ENCODE results near the gene CASK. TPM values are rescaled to one million over a fixed set of nuclear protein-coding genes. Genes with fewer than 3 reads are reported as not detected.
A peak's percentile ranks its signal among the peaks of the same experiment; 100 is the strongest.

CASK gene
- total RNA-seq, 1 experiment from 2014 or later = 21.8 TPM

DNA sequence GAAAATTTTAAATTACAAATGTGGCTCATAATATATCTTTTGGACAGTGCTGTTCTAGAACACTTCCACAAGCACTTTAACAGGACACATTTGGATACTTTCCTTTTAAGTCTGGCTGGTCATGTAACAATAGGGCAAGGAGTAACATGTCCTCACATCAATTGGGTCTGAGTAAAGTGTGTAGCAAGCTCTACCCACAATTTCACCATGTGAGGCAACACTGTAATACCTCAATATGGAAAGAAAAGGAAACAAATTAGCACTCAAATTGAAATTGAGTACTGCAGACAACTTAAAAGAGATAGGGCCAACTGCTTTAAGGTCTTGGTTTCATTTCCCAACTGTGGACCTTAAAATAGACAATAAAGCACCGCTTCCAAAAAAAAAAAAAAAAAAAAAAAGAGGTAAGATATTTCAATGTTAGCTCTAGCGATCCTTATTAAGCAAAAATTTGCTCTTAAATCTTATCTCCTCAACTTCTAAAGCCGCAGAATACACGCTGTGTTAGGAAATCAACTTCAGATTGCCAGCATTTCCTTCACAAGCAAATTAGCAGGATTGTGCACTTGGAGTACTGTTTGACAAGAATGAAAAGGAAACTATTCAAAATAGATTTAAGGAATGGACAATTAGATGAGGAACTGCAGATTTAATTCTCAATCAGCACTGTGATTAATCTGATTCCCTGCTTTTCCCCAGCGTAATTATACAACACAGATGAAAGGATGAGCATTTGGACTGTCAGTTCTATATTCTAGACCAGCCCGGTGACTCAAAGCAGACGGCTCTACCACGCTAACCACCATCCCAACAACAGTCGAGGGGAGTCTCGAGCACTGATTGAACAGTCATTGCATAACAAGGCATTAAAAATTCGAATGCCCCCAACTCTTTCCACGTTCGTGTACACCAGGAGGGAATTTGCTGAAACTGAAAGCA, 1.6 kb downstream of the CASK start:
- no peaks in the 10 kb centered on the region for H3K27me3 ChIP-seq
- no peaks in the 10 kb centered on the region for H3K9me3 ChIP-seq
- peak overlapping the region; percentile 62 for H3K4me3 ChIP-seq
- no peaks in the 10 kb centered on the region for H3K36me3 ChIP-seq
- DNase-seq = peak; percentile 5

DNA sequence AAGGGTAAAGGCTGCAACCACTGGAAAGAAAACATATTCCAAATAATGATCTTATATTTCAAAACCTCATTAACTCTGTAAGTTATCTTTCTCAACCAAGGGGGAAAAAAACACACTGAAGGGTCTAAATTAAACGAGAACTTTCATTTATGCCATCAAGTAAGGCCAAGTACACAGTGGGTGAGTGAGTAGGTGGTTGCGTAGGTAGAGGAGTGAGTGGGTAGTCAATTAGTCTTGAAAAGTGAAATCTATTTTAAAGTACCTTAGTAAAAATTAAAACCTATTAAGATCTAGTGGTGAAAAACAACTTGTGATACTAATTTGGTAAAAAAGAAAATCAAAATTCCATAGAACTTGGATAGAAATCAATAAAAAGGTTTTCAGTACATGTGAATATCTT, 3.5 kb downstream of the CASK start:
- Histone ChIP-seq H3K9me3 (no peaks in the 10 kb centered on the region), H3K27me3 (no peaks in the 10 kb centered on the region), H3K36me3 (no peaks in the 10 kb centered on the region), H3K4me3 (no peak overlapping the region)
- DNase-seq = no peak

DNA sequence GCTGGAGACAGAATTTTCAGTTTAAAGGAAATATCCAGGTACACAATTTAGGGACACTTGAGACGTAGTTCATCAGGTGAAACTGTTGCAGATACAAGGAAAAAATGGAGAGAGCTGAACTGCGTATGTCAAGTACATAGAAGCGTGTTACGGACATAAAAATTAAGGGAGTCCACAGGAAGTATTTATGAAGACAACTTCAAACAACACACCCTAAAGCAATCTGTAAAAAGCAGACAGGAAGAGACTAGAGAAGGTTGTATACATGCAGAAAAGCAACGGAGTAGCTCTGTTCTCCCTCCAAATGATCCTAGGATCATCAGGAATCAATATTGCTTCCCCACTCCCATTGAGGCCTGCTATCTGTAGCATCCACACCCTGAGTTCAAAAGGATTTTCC, 5.8 kb downstream of the CASK start:
- no peaks in the 10 kb centered on the region for H3K36me3 ChIP-seq
- no peak for DNase-seq
- H3K4me3 ChIP-seq = no peak overlapping the region
- H3K9me3 ChIP-seq = no peaks in the 10 kb centered on the region
- no peaks in the 10 kb centered on the region for H3K27me3 ChIP-seq

DNA sequence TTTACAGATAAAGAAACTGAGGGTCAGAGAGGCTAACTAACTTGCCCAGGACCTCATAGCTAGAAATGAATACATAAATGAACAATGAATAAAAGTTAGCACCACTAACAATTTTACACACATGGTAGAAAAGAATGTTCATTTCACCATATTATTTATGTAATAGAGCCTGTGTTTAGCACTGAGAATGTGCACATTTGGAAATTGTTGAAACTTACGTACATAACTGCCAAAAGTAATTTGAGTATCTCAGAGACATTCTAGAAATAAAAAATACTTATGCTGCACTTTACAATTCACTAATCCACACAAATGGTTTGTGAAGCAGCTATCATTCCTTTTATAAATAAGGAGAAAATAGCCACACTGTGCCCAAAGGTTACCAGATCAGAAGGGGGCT, 9.9 kb downstream of the CASK start:
- DNase-seq = no peak
- H3K27me3 ChIP-seq = no peaks in the 10 kb centered on the region
- H3K9me3 ChIP-seq = no peaks in the 10 kb centered on the region
- no peaks in the 10 kb centered on the region for H3K36me3 ChIP-seq
- H3K4me3 ChIP-seq = no peak overlapping the region

DNA sequence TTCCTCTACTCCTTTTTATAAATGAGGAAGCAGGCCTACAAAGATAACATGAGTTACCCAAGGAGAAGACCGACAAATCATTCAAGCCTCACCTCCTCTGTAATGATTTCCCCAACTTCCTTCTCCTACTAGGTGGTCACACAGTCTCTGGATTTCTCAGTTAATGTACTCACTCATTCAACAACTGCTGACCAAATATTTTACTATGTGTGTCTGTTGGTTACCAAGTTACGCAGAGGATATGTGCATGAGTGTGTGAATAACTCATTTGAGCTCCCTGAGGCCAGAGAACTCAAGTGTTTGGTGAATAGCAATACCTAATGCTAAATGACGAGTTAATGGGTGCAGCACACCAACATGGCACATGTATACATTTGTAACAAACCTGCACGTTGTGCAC, 10.4 kb downstream of the CASK start:
- no peak overlapping the region for H3K4me3 ChIP-seq
- H3K27me3 ChIP-seq = no peaks in the 10 kb centered on the region
- no peak for DNase-seq
- no peaks in the 10 kb centered on the region for H3K9me3 ChIP-seq
- H3K36me3 ChIP-seq = no peaks in the 10 kb centered on the region

DNA sequence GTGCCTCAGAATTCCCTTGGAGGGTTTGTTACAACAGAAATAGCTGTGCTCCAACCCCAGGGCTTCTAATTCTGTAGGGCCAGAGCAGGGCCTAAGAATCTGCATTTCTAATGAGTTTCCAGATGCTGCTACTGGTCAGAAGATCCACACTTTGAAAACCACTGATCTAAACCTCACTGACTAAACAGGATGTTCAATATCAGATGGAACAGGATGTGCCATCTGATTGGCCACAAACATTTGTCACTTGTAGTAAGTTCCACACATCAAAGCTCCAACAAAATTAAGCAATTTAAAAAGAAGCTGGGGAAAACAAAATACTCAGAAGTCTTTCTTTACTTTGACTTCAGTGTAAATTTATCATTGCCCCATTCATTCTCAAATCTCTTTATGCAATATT, 14.3 kb downstream of the CASK start:
- DNase-seq = no peak
- H3K4me3 ChIP-seq = no peak overlapping the region
- H3K9me3 ChIP-seq = no peaks in the 10 kb centered on the region
- no peaks in the 10 kb centered on the region for H3K36me3 ChIP-seq
- H3K27me3 ChIP-seq = no peaks in the 10 kb centered on the region

DNA sequence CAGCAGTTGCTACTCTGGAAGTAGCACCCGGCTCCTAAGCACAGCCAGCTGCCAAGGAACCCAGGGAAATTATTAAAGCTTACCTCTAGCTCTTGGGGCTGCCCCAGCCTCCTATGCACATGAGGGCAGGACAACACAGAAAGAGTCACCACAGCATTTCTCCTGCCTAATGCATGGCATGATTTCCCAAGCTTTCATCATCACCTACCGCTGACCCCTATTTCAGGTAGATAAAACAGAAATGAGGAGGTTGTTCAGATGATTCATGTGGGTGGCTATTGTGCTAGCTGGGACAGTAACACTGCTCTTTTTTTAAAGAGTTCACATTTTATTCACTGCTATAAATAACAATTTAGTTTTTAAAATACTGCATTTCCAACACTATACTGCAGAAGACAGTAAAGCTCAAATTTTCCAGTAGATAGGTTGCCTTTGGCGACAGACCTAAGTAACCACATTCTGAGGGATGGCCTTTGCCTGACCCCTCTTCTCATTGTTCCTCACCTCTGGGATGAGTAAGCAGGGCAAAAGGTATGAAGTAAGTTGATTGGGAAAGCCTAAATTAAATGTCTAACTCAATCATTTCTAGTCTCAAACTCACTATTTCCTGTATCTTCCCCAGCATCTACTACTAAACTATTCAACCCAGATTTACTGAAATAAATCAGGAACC, 16.7 kb downstream of the CASK start:
- no peak for DNase-seq
- no peak overlapping the region for H3K4me3 ChIP-seq
- H3K27me3 ChIP-seq = no peaks in the 10 kb centered on the region
- no peaks in the 10 kb centered on the region for H3K36me3 ChIP-seq
- no peaks in the 10 kb centered on the region for H3K9me3 ChIP-seq

DNA sequence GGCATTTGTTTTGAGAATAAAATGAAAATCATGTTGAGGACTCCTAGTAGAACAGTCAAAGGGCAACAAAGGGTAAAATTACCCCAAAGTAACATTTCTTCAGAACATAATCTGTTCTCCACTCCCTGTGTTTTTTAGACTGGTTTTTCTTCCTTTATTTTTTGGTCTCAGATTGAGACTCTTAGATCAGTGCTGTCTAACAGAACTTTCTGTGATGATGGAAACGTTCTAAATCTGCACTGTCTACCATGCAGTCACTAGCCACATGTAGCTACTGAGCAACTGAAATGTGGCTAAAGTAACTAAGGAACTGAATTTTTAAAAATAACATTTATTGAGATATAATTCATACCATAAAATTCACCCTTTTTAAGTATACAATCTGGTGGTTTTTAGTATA, 19.8 kb downstream of the CASK start:
- H3K27me3 ChIP-seq = no peaks in the 10 kb centered on the region
- no peak for DNase-seq
- no peaks in the 10 kb centered on the region for H3K36me3 ChIP-seq
- H3K4me3 ChIP-seq = no peak overlapping the region
- H3K9me3 ChIP-seq = no peaks in the 10 kb centered on the region

DNA sequence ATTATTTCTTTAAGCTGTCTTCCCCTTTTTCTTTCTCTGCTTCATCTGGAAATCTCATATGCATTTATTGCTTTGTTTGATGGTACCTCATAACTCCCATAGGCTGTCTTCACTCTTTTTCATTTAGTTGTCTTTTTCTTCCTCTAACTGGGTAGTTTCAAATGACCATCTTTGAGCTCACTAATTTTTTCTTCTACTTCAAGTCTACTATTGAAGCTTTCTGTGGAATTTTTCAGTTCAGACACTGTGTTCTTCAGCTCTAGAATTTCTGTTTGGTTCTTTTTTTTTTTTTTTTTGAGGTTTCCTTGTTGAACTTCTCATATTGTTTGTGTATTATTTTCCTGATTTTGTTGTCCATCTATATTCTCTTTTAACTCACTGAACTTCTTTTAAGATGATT, 23.0 kb downstream of the CASK start:
- Histone ChIP-seq H3K4me3 (no peak overlapping the region), H3K36me3 (no peaks in the 10 kb centered on the region), H3K27me3 (no peaks in the 10 kb centered on the region), H3K9me3 (no peaks in the 10 kb centered on the region)
- DNase-seq = no peak

DNA sequence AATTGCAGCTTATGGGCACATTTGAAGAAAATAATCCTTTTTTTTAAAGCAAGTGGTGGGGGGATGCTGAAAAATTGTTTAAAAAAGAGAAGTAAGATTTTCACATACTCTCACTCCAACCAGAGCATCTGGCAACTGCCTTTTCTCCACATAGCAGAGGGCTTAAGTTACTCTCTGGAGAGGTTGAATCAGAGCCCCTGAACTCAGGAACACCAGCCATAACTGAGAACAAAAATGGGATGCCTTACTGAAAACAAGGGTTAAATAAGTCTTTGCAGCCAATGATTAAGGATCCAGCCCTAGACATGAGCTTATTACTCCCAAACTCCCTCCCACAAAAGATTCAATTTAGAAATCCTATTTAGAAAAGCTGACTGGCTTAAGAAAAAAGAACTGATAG, 27.5 kb downstream of the CASK start:
- no peak for DNase-seq
- no peaks in the 10 kb centered on the region for H3K9me3 ChIP-seq
- H3K27me3 ChIP-seq = no peaks in the 10 kb centered on the region
- H3K36me3 ChIP-seq = no peaks in the 10 kb centered on the region
- no peak overlapping the region for H3K4me3 ChIP-seq

DNA sequence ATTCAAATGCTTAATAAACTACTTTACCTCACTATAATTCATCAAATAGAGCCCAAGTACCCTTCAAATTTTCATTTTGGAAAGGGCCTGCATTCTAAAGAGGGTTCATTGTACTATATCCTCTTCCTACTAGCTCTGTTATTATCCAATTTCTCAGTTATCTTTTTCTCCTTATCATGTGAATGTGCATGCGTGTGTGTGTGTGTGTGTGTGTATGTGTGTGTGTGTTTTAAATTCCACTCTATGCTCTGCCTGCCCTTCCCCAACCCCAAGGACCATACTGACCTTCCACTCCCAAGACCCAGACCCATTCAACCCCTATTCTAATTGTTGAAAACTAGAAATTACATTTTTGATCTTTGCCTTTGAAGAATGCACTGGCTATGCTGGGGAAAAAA, 33.3 kb downstream of the CASK start:
- no peak overlapping the region for H3K4me3 ChIP-seq
- H3K36me3 ChIP-seq = no peaks in the 10 kb centered on the region
- no peaks in the 10 kb centered on the region for H3K27me3 ChIP-seq
- no peaks in the 10 kb centered on the region for H3K9me3 ChIP-seq
- no peak for DNase-seq

DNA sequence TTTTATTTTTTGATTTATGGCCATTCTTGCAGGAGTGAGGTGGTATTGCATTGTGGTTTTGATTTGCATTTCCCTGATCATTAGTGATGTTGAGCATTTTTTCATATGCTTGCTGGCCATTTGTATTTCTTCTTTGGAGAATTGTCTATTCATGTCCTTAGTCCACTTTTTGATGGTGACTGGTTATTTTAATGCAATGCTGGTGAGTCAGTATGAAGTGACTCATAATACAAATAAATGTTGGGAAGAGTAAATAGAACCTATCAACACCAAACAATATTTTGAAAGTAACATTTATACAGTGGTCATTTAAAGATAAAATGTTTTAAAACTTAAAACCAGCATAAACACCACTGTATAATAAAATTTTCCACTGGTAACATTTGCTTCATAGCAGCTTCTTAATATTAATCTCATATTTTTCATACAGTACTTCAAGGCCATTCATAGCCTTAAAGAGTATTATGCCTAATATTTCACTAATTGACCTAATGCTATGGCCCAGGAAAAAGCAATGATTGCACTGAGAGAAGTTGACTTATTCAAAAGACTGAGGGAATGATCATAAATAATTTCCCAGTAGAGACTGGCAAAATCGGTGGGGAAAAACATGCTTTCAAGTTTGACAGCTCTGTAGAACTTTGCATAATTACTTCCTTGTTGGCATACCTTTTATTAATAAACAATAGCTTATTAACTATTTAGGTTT, 33.9 kb downstream of the CASK start:
- H3K36me3 ChIP-seq = no peaks in the 10 kb centered on the region
- H3K9me3 ChIP-seq = no peaks in the 10 kb centered on the region
- no peak overlapping the region for H3K4me3 ChIP-seq
- no peaks in the 10 kb centered on the region for H3K27me3 ChIP-seq
- DNase-seq = no peak

DNA sequence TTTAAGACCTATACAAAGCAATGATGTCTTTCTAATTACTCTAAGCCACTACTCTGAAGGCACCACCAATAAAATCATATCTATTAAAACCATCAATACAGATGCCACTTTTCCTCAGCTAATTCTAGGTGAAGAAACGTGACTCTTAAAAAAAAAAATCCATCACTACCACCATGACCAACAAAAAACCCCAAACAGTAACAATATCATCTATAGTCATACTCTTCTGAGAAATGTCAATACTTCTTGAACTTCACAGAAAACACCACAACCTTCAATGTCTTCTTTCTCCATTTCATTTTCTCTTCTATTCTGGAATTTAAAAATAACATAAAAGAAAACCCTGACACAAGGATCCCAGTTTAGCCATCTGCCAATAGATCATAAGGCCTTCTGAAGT, 35.7 kb downstream of the CASK start:
- H3K36me3 ChIP-seq = no peaks in the 10 kb centered on the region
- no peaks in the 10 kb centered on the region for H3K9me3 ChIP-seq
- DNase-seq = no peak
- no peaks in the 10 kb centered on the region for H3K27me3 ChIP-seq
- no peak overlapping the region for H3K4me3 ChIP-seq

DNA sequence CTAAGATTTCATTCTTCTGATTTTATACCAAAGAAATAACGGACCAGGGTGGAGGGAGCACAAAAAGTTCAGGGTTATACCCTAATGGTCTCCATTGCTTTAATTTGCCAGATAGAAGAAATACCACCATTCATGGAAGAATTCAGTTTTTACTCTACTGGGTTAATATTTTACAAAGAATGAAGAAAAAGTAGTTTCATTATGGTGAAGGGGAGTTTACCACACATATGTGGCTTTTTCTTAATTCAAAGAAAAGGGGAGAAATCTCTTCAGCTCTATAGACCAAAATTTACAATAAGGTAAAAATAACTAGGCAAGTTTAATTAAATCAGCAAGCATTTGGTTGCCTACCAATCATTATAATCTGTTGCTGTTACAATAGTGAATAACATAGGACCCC, 37.6 kb downstream of the CASK start:
- Histone ChIP-seq H3K36me3 (no peaks in the 10 kb centered on the region), H3K4me3 (no peak overlapping the region), H3K27me3 (no peaks in the 10 kb centered on the region), H3K9me3 (no peaks in the 10 kb centered on the region)
- DNase-seq = no peak

DNA sequence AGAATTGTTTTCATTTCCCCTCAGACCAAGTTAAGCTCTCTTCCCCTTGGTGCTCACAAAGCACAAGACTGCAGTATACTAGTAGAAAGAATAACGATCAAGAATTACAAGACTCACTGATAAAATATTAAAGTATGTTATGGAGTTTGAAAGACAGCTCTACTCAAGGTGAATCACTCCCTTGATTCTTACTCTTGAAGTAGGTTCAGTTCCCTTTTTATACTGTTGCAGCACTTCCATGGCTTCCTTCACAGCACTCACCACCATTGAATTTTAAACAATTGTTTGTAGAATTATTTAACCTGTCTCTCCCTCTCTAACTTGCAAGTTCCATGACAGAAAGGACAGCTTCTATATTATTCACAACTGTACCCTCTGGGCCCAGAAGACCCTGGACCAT, 42.2 kb downstream of the CASK start:
- H3K36me3 ChIP-seq = no peaks in the 10 kb centered on the region
- H3K9me3 ChIP-seq = no peaks in the 10 kb centered on the region
- H3K27me3 ChIP-seq = no peaks in the 10 kb centered on the region
- no peak for DNase-seq
- H3K4me3 ChIP-seq = no peak overlapping the region

DNA sequence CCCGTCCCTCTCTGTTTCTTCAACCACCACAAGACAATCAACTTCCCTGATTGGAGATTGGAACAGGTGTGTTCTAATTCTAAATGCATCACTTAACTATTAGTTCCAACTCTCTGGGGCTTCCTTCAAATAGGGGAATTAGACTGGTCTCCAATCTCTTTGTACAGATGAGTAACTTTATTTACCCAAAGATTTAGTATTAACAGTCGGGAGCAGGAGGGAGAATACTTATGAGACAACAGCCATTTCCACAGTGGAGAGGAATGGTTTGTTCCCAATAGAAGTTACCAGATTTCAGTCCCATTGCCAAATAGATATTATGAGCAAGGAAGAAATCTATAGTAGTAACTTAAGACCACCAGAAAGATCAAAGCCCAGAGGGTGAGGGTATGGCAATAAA, 46.2 kb downstream of the CASK start:
- no peaks in the 10 kb centered on the region for H3K27me3 ChIP-seq
- H3K4me3 ChIP-seq = no peak overlapping the region
- H3K36me3 ChIP-seq = no peaks in the 10 kb centered on the region
- H3K9me3 ChIP-seq = no peaks in the 10 kb centered on the region
- DNase-seq = no peak

DNA sequence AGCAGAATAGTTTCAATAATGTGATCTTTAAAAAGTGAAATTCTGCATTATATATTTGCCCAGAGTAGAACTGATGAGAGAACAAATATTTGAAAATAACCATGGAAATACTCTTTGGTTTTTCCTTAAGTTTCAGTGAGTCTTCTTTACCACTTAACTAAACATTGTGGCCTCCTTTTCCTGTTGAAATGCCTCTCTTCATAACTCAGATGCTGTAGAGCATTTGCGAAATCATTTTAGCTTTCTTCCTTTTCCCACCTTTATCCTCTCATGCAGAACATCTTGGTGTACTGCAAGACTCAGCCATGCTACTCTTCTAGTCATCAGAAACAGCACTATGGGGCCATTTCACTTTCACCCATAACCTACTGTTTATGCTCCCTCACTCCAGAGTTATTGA, 48.2 kb downstream of the CASK start:
- H3K36me3 ChIP-seq = no peaks in the 10 kb centered on the region
- no peaks in the 10 kb centered on the region for H3K27me3 ChIP-seq
- no peak overlapping the region for H3K4me3 ChIP-seq
- no peak for DNase-seq
- no peaks in the 10 kb centered on the region for H3K9me3 ChIP-seq

Measured in MG63 (cell line).